Astrocyte of the spinal cord (primary cell): ENCODE measurements around the gene TELO2.

ENCODE experiments used
- DNase-seq: peaks from one replicate; pipeline ENCODE4 v3.0.0; 2011; ENCODE audit warnings: low read depth, low spot score
- H3K4me3 ChIP-seq: 2 replicates; pipeline ENCODE4 v1.5.1; 2011; ENCODE audit warnings: low read depth, mild to moderate bottlenecking, low read length, moderate library complexity
- in situ Hi-C: cut with HindIII; loops from 2 replicates; pipeline ENCODE4 v1.10.0; 2017; ENCODE audit warnings: low sequenced_read_pairs
- TF ChIP-seq, protein P1 (sequence below): IDR thresholded peaks from 2 replicates; pipeline ENCODE4 v1.5.1; 2012; ENCODE audit warnings: low read depth, mild to moderate bottlenecking, low read length, inconsistent platforms

Gene TELO2

DNA sequence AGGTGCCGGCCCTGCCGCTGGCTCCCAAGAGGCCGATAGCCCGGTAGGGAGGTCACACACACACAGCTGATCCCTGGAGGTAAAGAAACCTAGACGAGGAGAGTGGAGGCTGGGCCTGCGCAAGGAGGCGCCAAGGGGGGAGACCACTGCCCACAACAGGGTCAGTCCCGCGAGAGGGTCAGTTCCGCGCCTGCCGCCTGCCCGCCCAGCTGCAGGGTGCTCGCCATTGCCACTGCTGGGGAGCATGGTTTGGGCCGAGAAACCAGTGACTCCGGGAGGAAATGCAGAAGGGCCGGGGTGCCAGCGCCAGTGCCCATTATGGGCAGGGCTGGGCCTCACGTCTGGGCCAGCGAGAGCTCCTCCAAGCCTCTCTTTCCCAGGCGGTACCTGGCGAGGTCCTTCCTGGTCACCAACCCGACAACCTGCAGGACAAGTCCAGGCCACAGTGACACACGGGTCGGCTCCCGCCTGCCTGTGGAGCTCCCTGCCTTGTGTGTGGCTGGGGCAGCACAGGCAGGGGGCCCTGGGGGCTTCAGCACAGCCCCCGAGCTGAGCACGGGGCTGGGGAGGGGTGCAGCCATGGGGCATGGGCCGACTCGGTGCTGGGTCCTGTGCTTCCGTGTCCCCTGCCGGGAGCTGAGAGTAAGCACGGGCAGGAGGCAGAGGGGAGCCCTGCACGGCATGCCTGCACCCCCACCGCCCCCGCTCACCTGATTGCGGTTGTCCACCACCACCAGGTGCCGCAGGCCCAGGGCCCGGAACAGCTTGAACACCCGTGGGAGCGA lies 46.7 kb upstream of the TELO2 start:
- no peak overlapping the region for H3K4me3 ChIP-seq
- DNase-seq: no peak
- in situ Hi-C loops: no loop called here
- TF ChIP-seq, protein P1, sequence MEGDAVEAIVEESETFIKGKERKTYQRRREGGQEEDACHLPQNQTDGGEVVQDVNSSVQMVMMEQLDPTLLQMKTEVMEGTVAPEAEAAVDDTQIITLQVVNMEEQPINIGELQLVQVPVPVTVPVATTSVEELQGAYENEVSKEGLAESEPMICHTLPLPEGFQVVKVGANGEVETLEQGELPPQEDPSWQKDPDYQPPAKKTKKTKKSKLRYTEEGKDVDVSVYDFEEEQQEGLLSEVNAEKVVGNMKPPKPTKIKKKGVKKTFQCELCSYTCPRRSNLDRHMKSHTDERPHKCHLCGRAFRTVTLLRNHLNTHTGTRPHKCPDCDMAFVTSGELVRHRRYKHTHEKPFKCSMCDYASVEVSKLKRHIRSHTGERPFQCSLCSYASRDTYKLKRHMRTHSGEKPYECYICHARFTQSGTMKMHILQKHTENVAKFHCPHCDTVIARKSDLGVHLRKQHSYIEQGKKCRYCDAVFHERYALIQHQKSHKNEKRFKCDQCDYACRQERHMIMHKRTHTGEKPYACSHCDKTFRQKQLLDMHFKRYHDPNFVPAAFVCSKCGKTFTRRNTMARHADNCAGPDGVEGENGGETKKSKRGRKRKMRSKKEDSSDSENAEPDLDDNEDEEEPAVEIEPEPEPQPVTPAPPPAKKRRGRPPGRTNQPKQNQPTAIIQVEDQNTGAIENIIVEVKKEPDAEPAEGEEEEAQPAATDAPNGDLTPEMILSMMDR: no peak

DNA sequence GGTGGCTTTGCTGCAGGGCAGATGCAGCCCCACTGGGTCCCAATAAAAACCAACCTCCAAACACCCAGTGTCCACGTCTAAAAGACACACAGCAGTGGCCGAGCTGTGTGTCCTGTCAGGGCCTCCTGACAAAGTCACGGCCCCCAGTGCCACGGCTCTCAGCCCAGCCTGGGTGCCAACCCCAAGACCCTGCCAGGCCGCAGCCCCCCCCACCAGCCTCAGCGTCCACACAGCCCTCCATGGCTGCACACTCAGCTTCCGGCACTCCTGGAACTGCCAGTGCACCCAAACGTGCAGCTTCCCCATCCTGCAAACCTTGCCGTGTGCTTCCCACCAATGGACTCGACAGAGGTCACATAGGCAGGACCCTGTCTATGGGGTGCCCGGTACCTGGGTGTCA lies 45.2 kb upstream of the TELO2 start:
- H3K4me3 ChIP-seq: no peak overlapping the region
- TF ChIP-seq, protein P1: no peak
- in situ Hi-C loops: no loop called here
- DNase-seq: no peak

DNA sequence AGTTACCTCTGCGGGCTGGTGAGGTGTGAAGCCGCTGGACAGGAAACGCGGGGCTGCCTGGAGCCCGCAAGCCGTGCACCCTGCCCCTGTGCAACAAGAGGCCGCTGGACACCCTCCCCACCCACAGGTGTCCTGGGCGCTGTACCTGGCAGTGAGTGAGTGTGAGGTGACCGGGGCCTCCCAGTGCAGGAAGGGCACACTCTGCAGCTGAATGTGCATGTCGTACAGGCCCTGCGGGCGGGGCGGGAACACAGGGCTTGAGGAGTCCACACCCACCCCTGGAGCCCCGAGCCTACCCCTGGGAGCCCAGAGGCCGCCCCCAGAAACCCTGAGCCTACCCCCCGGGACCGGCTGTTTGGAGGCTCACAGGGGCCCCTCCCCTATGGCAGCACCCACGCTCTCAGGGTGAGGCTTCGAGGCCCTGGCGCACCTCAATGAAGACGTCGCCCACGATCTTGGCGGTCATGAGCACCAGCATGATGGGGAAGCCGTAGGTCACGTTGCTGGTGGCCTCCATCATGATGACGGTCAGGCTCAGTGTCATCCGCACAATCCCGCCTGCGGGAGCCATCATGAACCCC lies 44.5 kb upstream of the TELO2 start:
- no peak overlapping the region for H3K4me3 ChIP-seq
- DNase-seq: no peak
- in situ Hi-C loops: no loop called here
- TF ChIP-seq, protein P1: no peak

DNA sequence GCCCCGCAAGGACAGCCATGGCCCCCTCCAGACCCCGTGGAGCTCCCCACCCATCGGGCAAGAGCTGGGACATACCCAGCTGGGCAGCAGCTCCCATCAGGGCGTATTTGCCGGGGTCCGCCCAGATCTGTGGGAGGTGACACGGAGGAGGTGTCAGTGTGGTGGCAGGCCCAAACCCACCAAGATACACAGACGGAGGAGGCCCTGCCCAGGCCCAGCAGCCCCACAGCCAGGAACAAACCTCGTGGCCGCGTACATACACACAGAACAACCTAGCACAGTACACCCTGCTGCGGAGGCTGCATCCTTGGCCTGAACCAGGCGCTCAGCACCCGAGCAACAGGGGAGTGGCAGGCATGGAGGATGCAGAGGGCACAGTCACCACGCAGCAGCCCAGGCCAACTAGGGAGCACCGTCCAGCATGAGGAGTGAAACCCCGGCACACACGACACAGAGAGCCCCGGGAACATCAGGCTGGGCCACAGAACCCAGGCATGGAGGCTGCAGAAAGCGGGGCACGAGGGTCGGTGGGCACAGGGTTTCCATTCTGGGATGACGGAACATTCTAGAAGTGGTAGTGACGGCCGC lies 43.9 kb upstream of the TELO2 start:
- in situ Hi-C loops: no loop called here

DNA sequence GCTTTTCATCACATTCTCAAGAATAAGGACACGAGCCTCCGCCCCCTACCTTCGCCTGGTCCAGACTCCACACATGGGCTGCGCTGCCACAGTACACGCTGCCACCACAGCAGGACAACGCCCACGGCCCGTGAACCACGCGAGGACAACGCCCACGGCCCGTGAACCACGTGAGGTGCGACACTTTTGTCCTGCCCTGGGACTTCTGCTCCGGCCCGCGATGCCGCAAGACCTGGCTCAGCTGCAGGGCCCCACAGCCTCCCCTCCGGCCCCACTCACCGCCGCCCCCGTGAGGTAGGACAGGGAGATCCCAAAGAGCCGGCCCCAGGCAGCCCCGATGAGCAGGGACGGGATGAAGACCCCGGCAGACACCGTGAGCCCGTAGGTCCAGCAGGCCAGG lies 42.9 kb upstream of the TELO2 start:
- in situ Hi-C loops: no loop called here
- TF ChIP-seq, protein P1: no peak
- DNase-seq: no peak
- H3K4me3 ChIP-seq: no peak overlapping the region

More for the DNA sequence above, 43.9 kb upstream of the TELO2 start:
- TF ChIP-seq, protein P1: no peak
- no peak overlapping the region for H3K4me3 ChIP-seq
- no peak for DNase-seq

DNA sequence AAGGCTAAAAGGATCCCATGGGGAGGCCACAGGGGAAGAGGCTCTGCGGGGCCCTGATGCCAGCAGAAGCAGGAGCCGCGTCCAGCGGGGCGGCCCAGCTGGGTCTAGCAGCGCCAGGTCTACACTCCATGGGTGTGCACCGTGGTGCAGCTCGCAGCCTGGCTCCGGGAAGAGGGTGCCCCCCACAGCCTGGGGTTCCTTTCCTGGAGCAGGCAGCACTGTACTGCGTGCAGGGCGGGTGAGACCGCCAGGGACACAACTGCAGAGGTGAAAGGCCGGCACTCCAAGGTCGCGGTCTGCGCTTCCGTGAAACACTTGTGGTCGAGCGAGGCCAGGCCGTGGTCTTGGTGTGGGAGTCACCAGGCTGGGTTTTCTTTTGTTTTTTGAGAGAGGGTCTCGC lies 42.3 kb upstream of the TELO2 start:
- in situ Hi-C loops: no loop called here
- no peak overlapping the region for H3K4me3 ChIP-seq
- TF ChIP-seq, protein P1: no peak
- no peak for DNase-seq
